HG03442 (cell line): ENCODE data around the gene ZNF76.
A peak's percentile ranks its signal among the peaks of the same experiment; 100 is the strongest.

Source experiments
- ATAC-seq: cut with Tn5 transposase; IDR thresholded peaks from one replicate; pipeline ENCODE4 v1.9.1; 2021; ENCODE audit warnings: mild to moderate bottlenecking, moderate library complexity; ENCODE audit not compliant: unreplicated experiment

Gene ZNF76

DNA sequence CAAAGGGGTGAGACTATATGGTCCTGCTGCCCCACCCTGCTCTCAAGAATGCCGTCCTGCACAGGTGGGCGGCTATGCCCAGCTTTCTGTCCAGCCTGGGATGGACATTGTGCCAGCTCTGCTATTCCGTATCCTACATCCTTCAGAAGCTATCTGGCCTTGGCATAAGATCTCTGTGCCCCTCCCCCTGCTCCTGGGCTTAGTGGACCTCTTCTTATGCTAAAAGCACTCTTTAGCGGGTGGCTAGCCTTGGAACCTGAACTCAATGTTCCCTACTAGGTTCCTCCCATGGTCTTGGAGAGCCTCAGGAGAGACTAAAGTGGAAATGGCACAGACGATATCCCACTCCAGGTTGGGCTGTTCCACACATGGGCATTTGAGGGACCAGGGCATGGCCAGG is 23.3 kb upstream of the ZNF76 start:
- ATAC-seq = no peak

DNA sequence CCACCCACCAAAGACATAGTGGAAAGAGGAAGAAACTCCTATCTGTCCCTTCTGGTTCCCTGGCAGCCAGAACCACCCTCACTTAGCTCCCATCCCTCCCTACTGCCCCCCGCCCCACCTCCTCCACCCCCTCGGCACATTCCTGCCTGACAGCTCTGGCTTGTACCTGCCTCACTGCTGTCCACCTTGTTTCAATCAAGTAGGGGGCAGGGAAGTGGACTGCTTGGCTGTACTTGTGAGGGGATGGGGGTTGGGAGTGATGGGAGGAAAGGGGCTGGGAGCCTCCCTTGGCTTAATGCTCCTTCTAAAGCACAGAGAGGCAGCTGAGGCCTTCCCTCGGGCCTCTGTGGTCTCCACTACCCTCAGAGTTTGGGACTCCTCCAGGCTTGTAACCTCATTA is 22.1 kb upstream of the ZNF76 start:
- ATAC-seq = no peak

DNA sequence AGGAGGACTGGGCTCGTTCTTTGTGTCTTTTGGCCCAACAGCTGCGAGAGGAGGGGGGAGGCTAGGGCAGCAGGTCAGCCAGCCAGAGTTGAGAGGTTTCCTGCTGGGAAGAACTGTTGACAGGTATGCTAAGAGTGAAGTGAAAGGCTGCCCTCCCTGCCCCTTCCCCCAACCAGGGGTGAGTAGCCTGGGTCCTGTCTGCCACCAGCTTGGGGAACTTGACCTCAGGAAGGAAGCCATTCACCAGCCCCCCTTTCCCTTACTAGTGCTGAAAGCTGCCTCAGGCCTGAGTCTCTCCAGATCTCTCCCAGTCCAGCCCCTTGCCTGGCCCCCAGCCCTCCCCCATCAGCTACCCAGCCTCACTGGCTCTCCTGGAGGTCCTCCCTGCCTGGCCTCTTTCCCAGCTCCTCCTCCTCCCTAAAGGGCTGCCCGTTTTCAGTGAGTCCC is 20.7 kb upstream of the ZNF76 start:
- ATAC-seq = no peak

DNA sequence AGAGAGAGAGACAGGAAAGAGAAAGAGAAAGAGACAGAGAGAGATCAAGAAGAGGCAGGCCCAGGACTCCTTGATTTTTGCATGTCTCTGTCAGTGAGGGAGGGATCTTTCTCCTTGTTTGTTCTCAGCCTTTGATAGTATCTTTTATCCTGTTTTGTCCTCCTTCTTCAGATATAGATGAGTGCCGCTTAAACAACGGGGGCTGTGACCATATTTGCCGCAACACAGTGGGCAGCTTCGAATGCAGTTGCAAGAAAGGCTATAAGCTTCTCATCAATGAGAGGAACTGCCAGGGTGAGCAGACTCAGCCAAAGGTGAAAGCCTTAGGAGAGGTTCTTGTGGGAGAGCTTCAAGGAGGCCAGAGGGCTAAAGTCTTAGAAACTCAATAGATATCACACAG is 20.0 kb upstream of the ZNF76 start:
- no peak for ATAC-seq

DNA sequence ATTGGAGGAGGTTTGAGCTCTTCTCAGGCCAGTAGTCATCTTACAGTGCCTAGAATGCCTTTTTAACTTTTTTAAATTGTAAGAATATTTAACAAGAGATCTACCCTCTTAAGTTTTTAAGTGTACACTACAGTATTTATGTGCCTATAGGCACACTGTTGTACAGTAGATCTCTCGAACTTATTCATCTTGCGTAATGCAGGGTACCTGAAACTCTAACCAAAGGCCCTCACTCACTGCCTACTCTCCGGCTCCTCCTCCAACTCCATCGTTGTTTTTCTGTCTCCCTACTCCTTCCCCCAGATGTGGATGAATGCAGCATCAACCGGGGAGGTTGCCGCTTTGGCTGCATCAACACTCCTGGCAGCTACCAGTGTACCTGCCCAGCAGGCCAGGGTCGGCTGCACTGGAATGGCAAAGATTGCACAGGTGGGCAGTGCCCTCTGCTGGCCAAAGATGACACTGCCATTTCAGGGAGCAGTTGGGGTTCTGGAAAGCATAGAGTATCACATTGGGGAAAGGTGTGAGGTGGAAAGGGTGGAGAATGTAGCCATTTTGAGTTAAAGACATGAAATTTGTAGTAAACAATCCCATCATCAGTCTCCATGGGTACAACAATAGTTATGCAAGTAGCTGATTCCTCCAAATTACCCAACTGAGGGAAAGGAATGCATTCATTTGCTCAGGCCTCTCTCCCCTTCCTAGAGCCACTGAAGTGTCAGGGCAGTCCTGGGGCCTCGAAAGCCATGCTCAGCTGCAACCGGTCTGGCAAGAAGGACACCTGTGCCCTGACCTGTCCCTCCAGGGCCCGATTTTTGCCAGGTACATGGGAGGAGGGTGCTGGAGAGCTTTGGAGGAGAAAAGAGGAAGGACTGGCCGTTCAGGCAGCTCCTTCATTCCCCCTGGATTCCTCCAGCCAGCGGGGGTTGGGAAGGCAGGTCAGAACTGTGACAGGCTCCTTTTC is 18.4 kb upstream of the ZNF76 start:
- ATAC-seq = no peak

- ATAC-seq = no peak
Measured at GRCh38 chr6:35242486-35242885, 17.0 kb upstream of the ZNF76 start.

DNA sequence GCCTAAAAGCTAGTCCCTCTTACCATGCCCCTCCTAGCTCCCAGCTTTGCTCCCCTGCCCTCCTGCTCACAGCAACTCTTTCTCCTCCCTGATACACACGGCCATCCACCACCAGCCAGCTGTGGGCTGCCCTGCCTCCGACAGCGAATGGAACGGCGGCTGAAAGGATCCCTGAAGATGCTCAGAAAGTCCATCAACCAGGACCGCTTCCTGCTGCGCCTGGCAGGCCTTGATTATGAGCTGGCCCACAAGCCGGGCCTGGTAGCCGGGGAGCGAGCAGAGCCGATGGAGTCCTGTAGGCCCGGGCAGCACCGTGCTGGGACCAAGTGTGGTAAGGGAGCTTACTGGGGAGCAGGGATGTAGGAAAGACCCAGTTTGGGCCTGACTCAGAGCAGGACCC is 16.6 kb upstream of the ZNF76 start:
- no peak for ATAC-seq

DNA sequence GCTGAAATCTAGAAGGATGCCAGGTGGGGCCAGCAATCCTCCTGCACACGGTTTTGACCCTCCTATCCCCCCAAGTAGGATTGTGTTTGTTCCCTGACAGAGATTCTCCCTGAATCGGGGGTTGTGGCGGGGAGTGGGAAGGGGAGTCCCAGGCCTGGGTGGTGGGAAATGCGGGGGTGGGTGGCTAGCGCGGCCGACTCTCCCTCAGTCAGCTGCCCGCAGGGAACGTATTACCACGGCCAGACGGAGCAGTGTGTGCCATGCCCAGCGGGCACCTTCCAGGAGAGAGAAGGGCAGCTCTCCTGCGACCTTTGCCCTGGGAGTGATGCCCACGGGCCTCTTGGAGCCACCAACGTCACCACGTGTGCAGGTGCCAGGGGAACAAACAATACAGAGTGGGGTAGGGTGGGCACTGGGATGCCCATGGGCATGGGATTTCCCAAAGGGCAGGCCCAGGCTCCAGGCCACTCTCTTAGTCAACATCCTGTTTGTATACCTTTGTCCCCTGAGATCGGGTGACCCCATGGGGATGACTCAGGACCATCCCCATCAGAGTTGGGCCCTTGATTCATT is 16.1 kb upstream of the ZNF76 start:
- ATAC-seq = no peak

DNA sequence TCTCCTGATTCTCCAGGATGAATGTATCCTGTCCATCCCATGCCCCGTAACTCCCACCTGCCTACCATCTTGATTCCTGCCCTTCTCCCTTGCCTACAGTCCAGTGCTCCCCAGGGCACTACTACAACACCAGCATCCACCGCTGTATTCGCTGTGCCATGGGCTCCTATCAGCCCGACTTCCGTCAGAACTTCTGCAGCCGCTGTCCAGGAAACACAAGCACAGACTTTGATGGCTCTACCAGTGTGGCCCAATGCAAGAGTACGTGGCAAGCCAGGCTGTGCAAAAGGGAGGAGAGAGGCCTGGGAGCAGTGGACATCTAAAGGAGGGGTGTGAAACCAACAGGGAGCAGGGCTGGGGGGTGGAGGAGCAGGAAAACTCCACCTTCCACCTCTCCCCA is 15.0 kb upstream of the ZNF76 start:
- ATAC-seq = no peak

- ATAC-seq = no peak
Measured at GRCh38 chr6:35247642-35248231, 11.8 kb upstream of the ZNF76 start.

DNA sequence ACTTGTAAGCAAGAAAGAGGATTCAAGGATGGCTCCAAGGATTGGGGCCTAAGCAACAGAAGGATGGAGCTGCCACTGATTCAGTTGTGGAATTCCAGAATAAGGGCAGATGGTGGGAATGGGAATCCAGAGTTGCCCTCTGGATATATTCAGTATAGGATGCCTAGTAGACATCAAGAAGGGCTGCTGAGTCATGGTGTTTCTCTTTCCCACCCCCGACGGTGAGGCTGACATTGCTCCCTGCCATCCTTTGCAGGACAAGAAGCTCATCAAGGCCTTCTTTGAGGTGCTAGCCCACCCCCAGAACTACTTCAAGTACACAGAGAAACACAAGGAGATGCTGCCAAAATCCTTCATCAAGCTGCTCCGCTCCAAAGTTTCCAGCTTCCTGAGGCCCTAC is 11.2 kb upstream of the ZNF76 start:
- no peak for ATAC-seq

GRCh38 chr6:35248965-35249364 is 10.6 kb upstream of the ZNF76 start:
- no peak for ATAC-seq

DNA sequence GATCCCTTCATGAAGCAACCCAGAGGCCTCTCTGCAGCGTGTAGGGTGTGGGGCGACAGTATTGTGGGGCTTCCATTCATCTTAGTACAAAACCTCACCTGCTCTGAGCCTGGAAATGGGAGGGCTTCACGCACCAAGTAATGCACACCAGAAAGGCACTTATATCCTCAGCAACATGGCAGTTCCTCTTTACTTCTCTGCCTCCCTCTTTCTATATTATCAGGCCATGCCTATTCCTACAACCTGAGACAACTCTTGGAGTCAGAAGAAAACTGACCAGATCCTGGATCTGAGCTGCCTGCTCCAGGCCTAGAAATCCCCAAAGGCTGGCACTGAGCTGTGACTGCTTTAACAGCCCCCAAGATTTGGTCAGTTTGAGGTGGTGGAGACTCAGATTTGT is 7.6 kb upstream of the ZNF76 start:
- ATAC-seq = no peak

DNA sequence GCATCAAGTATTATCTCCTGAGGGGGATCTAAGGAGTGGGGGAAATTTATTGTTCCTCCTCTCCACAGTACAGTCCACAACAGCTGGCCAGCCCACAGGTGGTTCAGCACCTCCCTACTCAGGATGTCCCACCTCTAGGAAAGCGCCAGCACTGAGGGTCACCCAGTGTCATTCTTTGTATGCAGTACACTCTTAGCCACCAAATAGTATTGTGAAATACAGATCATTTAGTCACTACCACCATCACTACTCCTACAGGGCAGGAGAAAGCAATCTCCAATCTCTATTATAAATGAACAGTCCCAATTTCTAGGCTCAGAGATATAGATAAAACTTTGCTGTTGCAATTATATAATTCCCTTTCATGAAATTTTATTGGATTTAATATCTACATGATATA is 6.3 kb upstream of the ZNF76 start:
- ATAC-seq = no peak

DNA sequence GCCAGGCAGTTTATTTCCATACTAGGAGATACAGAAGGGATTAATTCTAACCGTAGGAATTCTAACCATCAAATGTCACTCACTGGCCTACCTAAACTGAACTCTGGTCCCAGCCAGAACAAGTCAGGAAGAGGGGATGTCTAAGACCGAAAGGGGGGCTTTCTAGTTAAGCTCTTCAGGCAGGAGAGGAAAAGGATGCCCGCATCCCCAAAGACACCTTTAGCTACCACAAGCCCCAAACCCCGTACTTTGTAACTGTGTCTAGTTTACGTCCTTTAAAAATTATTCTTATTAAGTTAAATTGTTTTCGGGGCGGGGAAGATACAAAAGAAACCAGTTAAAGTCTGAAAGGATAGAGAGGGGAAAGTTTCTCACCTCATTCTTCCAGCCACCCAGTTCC is 1.2 kb upstream of the ZNF76 start:
- ATAC-seq = no peak

DNA sequence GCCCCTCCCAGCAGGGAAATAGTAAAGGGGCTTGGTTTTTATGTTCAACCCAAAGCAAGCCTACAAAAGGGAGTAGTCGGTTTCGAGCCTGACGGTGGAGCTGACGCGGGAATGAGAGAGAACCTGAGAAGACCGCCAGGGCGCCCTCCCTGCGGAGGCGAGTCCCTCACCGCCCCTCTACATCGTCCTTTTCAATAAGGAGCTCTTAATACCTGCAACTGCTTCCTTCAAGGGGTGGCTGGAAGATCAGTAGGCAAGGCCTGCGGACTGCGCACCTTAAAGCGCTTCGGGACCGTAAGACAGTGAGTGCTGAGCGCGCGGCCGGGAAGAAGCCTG is 709 bp upstream of the ZNF76 start:
- ATAC-seq = no peak

DNA sequence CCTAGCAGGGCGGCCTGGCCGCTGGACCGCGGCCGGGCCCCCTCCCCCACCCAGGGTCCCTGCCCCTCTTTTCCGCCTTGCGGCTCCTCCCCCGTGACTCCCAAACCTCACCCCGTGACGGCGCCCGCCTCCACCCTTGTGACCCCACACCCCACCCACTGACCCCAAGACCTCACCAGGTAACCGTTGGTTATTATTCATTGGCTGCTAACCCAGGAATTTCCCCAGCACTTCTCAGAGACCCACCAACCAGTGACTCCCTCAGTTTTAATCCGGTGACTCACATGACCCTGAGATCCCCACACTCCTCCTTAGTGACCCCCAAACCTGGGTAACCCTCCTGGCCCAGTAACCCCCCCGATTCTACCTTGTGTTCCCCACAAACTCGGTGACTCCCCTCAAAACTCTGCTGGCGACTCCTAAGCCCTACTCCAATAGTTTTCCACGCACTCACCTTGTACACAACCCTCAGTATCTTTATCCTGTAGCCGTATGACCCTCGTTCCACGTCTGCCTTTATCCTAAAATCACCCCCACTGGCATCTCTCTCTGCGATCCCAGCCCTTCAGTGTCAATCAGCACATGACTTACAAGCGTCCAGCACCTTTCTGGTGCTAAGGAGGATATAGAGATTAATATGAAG is 534 bp downstream of the ZNF76 start:
- ATAC-seq = peak; percentile 31

GRCh38 chr6:35260591-35261570 is 1.3 kb downstream of the ZNF76 start:
- ATAC-seq = no peak

DNA sequence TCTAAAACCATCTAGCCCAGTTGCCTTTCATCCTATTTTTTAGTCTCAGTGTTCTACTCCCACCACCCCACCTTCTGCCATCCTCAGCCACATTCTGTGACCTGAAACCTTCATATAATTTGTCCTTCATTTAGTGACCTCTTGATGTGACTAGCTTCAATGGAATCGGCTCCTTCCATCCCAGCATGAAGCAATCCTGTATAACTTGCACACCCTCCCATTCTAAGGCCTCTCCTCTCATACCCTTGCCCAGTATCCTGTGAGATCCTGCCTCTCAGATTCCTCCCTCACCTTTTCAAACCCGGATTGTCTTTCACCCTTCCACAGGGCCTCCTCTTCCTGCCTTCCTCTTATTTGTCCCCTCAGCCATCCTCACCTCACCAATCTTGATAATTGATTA is 3.1 kb downstream of the ZNF76 start:
- ATAC-seq = no peak

DNA sequence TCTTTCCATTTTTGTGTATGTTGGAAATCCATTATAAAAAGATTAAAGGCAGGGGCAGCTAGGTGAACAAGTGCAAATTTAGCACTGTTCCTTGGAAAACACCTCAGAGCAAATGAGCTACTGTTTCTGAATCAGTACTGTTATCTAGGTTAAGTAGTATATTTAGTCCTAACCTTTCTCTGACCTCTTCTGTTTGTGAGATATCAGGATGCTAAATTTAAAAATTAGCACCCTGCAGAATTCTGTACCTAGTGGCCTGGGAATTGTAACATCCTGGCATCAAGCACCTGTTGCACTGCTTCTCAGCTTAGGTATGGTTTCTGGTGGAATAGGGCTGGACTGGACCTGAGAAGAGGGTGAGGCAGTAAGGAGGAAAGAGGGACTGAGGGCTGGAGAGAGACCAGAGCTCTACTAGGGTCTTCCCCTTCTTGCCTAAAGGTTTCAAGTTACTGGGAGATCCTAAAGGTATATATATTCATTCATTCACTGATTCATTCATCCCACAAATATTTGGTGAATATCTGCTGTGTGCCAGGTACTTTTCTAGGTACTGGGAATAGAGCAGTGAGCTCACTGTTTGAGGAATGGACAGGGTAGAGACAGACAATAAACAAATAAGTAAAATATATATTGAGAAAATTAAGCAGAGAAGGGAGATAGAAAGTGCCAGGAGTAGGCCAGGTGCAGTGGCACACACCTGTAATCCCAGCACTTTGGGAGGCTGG is 5.2 kb downstream of the ZNF76 start:
- ATAC-seq = no peak
